ENCODE measurements around the gene SH3GL1.

The SH3GL1 gene

GRCh38 chr19:4375164-4376027 lies 25.0 kb downstream of the SH3GL1 start:
- peak; percentile 67 for DNase-seq

- no peak for DNase-seq
These were observed 25.7 kb downstream of the SH3GL1 start for GRCh38 chr19:4374498-4375163.

DNA sequence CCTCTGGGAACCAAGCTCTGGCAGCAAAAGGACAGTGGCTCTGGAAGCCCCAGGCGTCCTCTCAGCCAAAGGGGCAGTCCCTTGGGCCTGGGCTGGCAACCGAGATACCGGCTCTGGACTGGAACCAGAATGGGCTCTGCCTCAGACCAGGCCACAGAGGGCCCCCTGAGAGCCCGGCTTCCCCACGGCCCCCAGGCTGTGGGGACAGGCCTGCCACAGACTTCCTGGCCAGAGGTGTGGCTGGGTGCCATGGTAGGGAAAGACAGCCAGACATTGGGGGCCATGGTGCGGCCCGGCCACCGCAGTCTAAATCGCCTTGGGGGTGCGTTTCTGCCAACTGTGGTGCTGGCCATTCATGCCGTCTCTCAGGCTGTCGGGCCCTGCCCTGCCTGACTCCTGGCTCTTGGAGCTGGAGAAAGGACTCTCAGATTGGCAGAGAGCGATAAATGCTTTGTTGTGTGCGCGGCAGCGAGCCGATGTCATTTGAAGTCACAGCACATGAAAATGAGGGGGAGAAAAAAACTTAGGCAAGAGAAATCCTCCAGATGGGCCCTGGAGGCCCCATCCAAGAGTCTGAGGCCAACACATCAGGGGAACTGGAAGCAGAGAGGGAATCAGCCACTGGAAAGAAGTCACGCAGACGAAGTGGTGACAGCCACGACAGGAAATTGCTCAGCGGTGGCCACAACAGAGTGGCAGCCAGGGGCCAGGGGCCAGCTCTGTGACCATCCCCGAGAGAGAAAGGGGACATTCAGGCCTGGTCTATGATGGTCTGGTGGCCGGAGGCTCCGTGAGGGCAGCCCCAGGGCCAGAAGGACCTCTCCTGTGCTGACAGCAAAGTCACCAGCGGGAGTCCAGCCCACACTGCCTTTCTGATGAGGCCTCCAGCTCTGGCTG lies 26.5 kb downstream of the SH3GL1 start:
- peak; percentile 2 for DNase-seq

GRCh38 chr19:4373013-4373367 lies 27.4 kb downstream of the SH3GL1 start:
- no peak for DNase-seq

- no peak for DNase-seq
These were observed 28.0 kb downstream of the SH3GL1 start for GRCh38 chr19:4372165-4373012.

DNA sequence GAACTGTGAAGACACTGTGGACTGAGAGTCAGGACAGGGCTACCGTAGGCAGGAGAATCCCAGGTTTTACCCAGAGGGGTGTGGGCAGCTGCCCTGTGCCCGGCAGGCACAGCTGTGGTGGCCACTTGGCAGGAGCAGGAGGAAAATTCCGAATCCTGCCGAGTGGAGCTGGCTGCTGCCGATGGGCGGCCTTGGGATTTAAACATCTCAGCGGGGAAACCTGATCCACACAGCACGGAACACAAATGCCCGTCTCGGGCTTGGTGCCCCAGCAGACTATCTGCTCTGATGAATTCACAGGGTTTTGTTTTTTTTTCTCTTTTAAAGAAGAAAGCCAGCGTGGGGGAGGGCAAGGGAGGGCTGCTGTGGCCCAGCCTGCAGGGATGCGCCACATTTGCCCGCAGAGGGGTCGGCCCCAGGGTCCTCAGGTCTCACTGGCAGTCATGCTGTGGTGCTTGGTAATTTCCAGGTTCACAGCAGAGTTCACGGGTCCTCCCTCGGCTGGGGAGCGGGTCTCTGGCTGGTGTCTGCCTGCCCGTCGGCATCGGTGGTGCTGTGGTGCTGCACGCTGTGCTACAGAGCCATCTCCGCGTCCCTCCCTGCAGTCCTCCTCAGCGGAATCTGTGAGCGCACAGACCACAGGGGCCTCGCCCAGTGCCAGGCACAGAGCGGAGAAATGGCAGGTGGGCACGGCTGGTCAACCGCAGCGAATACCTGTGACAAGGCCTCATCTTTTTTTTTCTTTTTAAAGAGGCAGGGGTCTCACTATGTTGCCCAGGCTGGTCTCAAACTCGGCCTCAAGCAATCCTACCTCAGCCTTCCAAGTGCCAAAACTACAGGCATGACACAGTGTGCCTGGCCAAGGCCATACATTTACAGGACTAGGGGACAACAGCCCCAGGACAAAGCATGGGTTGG lies 28.8 kb downstream of the SH3GL1 start:
- no peak for DNase-seq

DNA sequence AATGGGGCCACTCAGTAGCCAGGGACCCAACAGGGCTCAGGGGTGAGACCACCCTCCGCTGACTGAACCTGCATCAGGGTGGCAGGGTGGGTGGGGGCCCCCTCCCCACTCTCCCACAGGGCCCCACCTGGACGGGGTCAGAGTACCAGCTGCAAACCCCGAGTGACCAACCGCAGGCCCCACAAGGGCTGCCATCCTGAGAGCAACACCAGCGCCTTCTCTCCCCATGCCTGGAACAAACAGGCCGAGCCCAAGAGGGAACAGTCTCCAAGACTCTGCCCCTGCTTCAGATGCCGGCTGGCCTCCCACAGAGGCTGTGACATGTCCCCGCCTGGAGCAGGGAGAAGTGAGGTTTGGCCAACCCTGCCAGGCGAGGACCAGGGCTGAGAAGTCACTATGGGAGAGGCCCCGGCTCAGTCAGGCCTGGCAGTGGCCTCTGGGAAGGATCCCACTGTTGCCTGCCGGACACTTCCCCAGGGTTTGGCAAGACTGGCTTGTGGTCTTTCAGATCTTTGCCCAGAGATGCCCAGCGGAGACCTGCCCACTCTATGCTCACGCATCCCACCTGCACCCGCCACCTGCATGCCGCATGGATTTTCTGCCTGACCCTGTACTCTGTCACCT lies 29.8 kb downstream of the SH3GL1 start:
- no peak for DNase-seq

- peak; percentile 14 for DNase-seq
These were observed 30.5 kb downstream of the SH3GL1 start for GRCh38 chr19:4369888-4370260.

- peak; percentile 55 for DNase-seq
These were observed 31.0 kb downstream of the SH3GL1 start for GRCh38 chr19:4369109-4369887.

GRCh38 chr19:4368128-4368820 lies 32.1 kb downstream of the SH3GL1 start:
- DNase-seq = peak; percentile 38

DNA sequence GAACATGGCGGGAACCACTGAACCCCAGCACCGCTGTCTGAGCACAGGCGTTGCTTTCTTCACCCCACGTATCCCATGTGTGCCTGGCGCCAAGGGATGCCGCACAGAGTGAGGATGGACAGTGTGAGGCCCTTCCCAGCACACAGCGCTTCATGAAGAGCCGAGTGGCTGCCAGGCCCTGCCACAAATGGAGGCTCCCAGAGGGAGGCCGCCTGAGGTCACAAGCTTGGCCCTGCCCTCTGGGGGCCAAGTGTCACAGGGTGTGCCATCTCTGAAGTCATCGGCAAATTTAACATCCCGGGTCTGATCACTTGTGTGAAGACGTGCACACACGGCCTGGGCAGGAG lies 32.6 kb downstream of the SH3GL1 start:
- DNase-seq = no peak

GRCh38 chr19:4367336-4367723 lies 33.0 kb downstream of the SH3GL1 start:
- DNase-seq = no peak

DNA sequence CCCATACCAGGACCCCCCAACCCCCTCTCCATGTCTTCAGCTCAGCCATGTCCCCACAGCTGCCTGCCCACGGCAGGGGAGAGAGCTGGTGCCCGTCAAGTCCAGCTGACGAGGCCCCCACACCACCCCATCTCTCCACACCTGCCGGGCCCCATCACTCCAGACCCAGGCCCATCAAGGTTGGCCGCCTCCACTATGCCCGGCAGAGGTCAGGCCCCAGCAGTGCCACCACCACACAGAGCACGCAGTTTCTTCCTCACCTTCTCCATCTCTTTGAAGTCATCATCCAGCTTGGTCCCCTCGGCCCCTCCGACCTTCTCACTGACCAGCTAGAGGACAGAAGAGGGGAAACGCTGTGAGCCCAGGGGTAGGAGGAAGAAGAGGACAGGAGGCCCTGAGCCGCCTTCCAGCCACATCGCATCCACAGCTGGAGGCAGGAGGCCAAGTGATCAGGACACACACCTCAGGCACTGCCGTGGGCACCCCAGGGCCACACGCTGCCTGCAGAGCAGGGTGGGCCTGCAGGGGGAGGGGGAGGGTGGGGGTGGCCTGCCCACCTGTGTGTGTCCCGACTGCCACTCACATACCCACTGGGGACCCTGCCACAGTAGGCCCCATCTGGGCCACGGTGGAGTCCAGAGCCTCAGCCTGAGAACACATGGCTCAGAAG lies 33.5 kb downstream of the SH3GL1 start:
- DNase-seq = no peak

DNA sequence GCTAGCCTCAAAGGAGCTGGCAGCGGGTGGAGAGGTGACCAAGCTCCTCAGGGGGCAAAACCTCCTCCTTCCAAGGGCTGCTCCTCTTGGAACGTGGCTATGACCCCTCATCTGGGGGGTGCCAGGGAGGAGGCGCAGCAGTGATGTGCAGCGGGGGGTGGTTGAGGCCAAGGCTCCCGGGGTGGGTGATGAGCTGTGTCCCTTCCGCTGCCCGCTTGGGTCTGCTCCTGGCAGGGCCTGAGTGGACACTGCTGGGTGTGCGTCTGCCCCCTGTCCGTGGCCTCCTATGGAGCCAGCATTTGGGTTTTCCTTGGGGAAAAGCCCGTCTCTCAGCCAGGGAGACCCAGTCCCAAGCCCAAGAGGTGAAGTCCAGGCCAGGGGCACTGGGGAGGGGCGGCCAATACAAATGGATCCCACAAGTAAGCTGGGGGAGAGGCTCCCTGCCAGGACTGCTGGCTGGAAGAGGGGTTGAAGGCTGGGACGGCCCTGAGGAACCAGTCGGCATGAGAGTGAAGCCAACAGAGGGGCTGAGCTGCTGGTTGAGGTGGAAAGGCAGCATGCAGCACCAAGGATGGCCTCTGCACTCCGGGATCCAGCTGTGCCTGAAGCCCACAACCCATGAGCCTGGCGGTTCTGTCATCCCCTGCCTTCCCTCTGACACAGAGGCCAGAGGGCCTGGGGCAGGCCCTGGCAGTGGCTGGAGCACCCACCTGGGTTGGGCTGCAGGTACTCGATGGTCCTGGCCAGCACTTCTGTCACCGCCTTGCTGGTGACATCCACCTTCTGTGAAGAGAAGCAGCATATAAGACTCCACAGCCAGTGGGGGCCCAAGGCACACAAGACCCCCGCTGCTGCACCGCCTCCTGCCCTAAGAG lies 34.3 kb downstream of the SH3GL1 start:
- DNase-seq = no peak

- no peak for DNase-seq
These were observed 35.0 kb downstream of the SH3GL1 start for GRCh38 chr19:4365341-4365740.

DNA sequence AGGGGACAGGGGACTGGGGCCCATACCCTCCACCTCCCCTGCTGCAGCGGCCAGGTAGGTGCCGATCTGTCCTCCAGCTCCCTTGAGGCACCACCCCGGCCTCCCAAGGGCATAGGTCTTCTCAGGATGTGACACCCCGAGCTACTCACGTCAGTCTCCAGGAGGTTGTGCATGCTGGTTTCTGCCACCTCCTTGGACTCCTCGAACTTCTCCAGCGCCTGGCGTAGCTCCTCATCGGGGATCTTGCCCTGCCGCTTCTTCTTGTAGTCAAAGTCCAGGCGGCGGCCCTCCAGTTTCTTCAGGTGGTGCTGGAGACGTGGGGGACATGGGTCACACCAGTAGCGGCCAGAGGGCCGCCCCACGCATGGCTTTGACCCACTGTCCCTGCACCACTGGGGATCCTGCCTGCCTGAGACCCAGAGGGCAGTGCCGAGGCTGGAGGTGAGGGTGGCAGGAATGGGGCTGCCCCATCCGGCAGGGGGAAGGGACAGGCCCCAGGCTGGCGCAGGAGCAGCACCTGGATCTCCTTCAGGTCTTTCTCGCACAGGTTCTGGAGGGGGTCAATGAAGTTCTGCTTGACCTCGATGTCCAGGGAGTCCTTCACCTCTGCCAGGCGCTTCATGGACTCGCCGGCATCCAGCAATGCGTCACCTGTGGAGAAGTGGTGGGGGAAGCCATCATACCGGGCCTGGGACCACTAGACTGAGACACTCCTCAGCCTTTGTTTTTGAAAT lies 36.6 kb downstream of the SH3GL1 start:
- no peak for DNase-seq
